SIG-M5 (cell line): ENCODE measurements around the gene TNFRSF13B.
"Not testable (repeated sequence)": the region's sequence is repeated elsewhere in the genome, so short reads cannot be mapped to it uniquely, and the experiment has no call there.

Source experiments
- DNase-seq: peaks from one replicate; lab custom pipeline; 2025; lab: John Stamatoyannopoulos, UW

Gene TNFRSF13B

DNA sequence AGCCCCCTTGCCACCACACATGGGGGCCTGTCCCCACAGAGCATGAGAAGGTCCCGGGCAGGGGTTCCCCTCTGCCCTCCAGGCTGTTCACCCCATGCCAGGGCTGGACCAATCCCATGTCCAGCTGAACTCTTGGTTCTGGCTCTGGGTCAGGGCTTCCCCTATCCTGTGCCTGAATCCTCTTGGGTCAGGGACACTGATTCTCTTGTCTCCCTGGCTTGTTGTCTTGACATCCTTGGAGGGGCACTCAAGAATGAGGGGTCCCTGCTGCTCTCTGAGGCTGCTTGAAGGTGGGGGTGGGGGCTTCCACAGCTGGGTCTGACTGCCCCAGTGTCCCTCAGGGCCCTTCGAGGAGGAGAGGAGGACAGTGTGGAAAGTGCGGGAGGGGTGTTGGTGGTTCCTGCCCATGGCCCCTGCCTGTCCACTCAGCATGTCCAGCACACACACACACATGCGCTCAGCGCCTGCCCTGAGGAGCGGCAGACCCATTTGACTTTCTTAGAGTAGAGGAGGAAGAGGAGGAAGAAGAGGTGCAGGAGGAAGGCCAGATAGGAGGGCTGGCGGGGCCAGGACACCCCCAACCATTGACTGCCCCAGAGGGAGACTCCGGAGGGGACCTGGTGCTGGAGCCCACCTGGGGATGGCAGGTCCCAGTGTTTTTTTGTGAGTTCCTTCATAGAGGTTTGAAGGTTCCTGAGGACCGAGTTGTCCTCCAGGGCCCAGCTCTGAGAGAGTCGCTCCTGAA, 47.0 kb downstream of the TNFRSF13B start:
- DNase-seq: no peak

DNA sequence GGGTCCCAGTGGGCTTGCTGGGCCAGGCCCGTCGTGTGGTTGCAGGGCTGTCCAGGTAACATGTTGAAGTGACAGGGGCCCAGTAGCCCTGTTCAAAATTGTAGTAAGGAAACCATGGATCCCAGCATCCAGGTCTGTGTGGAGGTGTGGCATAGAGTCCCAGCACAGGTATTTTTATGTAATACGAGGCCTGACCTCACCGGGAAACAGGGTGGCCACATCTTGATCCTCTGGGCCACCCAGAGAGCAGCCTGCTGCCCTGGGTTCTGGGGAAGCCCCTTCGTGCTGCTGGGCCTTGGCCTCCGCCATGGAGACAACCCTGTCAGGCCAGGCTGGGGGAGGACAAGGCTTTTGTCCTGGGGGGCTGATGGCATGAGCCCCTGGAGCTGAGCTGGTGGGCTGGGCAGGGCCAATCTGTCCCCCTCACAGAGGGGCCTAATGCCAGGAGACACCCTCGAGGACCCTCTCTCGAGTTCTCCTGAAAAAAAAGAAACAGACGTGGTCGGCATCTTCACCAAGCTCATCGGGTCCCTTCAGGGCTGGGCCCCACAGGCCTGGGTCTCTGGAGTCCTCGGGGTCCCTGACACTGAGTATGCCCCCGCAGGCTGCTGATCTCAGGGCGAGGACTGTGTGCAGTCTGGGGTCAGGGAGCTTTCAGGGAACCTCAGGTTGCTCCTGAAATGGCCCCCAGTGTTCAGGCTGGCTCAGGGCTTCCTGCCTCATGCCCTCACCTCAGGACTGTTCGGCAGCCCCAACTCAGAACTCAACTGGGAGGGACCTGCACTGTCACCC, 47.8 kb downstream of the TNFRSF13B start:
- DNase-seq: no peak

DNA sequence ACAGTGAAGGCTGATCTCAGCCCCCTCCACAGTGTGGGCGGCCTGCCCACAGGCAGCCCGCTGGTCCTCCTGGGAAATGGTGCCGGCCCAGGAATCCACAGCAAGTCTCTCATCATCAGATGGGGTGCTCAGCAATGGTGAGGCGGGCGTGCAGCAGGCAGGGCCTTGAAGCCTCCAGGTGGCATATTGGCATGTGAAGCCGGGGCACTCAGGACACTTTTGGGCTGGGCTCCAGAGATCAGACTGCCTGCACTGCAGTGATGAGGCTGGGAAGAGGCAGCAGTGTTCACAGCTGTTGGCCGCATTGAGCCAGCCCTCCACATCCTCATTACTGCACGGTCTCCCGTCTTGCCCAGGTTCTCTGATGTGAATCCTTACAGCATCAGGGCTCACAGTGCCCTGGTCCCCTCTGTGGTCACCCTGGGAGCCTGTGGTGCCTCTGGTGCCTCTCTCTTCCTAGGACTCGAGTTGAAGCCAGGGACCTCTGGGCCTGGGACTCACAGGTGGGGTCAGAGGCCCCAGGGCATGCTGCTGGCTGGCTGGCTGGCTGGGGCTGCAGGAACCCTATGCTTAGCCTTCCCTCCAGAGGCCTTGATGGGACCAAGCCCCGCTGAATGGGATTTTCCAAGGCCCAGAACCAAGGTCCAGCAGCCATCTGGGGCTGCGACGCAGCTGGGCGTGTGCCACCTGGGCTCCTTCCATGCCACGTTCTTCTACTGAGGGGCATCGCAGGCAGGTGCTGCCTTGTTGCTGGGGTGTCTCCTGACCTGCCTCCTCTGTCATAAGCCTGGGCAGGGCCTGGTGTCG, 48.6 kb downstream of the TNFRSF13B start:
- no peak for DNase-seq

DNA sequence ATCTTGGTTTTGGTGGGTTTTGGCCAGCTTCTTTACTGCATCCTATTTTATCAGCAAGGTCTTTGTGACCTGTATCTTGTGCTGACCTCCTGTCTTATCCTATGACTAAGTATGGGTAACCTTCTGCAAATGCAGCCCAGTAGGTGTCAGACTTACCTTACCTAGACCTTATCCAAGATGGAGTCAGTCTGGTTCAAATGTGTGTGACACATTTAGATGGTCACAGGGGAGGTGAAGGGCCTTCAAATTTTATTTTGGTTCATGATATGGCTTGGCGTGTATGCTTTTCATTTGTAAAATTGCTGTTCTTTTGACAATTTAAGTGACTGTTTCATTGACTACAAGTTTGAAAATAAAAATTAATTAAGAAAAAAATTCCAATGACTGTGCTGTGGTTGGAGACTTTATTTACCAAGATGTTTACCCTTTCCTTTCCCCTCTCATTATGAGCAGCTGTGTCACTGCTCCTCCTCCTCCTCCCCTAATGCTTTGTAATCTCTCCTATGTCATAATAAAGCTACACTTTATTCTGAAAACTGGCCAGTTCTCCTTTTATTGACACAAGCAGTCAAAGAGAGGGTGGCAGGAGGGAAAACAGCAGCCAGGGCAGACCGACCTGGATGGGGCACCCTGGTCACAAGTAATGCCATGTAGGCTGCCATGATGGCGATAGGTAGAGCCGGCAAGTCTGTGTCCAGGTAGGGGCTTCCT, 49.4 kb downstream of the TNFRSF13B start:
- DNase-seq: no peak

DNA sequence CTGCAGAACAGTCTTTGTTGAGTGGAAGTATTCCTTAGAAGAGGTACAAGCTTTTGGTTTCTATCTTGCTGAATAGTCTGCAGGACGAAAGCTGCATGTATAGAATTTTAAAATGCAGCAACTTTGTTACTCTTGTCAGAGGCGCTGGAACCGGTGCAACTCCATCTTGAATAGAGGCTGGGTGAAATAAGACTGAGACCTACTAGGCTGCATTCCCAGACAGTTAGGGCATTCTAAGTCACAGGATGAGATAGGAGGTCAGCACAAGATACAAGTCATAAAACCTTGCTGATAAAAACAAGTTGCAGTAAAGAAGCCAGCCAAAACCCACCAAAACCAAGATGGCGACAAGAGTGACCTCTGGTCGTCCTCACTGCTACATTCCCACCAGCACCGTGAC, 50.5 kb downstream of the TNFRSF13B start:
- DNase-seq: not testable (repeated sequence)

DNA sequence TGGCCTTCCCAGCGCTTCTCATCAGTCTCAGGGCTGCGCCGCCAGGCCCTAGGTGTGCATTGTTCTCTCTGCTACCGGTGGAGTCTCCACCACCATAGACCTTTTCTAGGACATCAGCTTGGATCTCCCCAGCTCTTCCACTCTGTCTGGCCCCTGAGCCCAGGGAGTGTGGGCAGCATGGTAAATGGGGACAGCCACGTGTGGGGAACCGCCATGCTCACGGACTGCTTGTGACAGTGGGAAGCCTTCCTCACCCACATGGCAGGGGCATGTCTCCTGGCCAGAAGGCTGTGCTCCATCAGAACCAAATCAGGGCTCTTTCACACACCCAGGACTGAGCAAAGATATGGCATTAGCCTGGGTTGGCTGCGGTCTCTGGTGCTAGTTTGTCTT, 51.3 kb downstream of the TNFRSF13B start:
- DNase-seq: no peak

DNA sequence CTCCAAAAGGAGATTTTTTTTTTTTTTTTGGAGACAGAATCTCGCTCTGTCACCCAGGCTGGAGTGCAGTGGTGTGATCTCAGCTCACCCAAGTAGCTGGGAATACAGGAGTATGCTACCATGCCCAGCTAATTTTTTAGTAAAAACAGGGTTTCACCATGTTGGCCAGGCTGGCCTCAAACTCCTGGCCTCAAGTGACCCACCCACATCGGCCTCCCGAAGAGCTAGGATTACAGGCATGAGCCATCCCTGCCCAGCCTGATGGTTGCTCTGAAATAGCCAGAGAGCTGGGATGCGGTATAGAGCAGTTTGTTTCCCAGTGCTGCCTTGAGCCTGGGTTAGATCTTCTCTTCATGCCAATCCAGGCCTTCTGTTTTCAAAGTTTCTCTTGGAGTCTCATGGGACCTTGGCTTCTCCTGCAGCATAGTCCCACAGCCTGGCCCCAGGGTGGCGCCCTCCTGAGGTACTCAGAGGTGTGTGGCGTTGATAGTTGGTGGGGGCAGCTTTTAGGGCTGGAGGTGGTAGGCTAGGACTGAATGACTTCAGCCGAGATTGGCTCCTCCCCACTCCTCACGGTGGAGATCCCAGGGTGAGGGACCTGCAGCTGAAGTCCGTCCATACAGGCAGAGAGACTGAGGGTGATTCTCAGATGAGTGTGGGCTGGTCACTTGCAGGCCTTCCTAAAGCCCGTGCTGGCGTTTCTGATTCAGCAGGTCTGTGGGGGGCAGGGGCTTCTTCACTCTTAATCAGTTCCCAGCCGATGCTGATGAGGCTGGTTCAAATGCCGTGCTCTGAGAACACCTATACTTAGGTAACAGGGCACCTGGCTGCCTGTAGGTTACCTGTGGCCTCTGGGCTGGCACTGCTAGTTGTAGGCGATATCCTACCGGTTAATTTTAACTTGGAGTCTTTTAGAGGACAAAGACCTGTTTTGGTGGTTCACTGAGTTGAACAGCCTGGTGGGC, 52.0 kb downstream of the TNFRSF13B start:
- DNase-seq: no peak

DNA sequence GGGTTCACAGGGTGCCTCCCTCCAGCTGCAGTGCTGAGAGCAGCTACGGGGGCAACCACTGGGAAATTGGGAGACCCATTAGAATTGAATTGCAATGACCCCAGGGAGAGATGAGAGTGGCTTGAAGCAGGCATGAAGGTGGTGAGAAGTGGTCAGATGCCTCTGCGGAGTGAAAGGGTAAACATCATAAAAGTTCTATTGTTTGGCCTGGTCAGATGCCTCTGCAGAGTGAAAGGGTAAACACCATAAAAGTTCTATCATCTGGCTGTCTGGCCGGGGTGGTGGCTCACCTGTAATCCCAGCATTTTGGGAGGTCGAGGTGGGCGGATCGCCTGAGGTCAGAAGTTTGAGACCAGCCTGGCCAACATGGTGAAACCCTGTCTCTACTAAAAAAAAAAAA, 53.5 kb downstream of the TNFRSF13B start:
- no peak for DNase-seq

DNA sequence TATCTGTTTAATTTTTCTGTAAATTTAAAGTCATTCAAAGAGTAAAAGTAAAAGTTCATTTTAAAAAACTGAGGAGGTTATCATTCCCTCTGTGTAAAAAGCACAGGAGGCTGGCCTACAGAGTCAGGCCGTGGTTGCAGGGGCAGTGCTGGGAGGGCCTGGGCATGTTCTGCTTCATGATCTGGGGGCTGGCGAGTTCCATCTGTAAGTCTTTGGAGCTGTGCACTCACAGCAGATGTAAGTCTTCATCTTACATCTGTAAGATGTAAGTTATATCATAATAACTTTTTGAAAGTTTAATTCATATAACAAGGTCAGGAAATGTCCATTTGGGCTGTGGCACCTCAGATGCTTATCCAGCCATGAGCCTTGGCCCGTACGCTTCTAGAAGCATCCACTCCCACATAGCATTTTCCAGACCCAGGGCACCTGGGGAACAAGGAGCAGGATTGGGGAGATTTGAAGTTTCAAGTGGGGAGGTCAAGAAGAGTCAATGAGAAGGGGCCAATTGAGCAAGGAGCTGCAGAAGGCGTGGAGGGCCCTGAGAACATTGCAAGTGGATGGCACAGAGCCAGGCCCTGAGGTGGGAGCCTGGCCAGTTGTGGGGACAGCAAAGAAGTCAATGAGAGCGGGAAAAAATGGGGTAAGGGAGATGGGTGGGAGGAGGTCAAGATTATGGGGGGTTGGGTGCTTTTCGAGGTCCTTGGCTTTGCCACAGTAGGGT, 54.1 kb downstream of the TNFRSF13B start:
- DNase-seq: no peak

DNA sequence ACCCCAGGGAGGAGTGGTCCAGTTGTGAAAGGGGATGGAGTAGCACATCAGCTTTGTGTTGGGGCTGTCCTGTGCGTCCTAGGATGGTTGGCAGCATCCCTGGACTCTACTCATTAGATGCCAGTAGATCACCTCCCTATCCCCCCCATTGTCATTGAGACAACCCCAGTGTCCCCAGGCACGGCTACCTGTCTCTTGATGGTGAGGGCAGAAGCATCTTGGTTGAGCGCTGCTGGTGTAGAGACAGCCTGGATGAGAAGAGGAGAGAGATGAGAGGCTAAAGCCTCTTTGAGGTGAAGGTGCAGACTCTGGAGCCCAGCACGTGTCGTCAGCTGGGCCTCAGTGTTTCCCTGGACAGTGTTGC, 55.4 kb downstream of the TNFRSF13B start:
- DNase-seq: no peak

DNA sequence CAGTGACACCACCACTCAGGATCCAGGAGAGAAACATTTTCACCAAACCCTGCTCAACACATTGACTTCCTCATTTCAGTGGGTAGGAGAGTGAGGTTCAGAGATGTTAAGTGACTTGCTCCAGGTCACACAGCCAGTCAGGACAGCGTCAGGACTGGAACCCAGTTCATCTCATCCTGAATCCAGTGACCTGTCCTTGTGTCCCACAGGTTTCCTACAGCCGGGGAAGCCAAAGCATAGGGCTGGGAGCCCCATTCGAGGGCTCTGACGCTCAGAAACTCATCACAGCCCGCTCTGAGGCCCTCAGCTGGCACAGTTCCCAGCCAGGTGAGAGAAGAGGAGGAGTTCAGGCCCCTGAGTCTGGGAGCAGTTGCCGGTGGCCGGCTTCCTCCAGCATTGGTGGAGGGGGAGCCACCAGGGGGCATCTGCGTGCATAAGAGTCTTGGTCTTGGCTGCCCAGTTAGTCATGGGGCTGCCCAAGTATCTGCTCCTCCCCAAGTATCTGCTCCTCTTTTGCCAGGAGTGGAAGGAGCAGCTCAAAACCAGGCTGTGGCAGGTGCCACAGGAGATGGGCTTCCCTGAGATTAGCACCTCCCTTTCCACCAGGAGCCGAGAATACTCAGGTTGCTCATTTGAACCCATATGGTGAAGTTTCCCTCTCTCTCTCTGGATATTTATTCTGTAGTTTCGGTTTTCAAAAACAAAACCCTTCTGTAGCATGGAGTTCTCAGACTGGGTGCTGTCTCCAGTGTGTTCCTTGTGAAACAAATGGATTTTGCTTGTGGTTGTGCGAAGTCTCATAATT, 56.0 kb downstream of the TNFRSF13B start:
- no peak for DNase-seq

DNA sequence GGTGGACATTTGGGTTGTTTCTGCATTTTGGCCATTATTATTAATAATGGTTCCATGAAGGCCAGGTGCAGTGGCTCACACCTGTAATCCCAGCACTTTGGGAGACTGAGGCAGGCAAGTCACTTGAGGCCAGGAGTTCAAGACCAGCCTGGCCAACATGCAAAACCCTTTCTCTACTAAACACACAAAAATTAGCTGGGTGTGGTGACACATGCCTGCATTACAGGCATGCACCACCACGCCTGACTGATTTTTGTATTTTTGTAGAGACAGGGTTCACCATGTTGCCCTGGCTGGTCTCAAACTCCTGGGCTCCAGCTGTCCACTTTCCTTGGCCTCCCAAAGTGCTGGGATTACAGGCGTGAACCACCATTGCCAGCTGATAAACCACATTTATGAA, 58.5 kb downstream of the TNFRSF13B start:
- no peak for DNase-seq

DNA sequence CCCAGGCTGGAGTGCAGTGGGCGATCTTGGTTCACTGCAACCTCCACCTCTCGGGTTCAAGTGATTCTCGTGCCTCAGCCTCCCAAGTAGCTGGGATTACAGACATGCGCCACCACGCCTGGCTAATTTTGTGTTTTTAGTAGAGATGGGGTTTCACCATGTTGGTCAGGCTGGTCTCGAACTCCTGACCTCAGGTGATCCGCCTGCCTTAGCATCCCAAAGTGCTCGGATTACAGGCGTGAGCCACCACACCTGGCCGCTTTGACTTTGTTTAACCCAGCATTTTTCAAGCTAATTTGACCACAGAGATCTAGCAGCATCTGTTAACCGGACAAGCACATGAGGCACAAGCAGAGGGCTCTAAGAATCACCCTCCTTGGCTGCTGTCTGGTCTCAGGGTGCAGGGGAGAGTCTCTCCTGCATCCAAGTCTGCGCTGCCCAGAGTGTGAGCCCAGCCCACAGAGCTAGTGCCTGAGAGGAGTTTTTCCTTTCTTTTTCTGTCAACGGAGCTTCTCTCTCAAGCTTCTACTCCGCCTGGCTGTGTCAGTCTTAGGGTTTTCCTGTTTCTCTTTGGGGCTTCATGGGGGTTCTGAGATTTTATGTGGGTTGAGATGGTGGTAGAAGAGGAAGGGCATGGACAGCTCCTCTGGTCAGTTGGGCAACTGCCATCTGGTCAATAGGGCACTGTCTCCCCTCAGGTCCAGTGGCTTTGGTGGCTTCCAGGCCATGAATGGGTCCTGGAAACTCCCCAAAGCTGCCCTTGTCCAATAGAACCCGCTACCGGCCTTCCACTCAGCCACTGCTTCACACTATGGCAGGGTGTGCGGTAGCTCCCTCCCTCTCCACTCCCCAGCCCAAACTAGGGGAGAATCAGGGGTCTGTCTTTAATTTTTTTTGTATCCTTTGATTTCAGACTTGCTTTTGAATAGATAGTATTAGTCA, 59.6 kb downstream of the TNFRSF13B start:
- no peak for DNase-seq

DNA sequence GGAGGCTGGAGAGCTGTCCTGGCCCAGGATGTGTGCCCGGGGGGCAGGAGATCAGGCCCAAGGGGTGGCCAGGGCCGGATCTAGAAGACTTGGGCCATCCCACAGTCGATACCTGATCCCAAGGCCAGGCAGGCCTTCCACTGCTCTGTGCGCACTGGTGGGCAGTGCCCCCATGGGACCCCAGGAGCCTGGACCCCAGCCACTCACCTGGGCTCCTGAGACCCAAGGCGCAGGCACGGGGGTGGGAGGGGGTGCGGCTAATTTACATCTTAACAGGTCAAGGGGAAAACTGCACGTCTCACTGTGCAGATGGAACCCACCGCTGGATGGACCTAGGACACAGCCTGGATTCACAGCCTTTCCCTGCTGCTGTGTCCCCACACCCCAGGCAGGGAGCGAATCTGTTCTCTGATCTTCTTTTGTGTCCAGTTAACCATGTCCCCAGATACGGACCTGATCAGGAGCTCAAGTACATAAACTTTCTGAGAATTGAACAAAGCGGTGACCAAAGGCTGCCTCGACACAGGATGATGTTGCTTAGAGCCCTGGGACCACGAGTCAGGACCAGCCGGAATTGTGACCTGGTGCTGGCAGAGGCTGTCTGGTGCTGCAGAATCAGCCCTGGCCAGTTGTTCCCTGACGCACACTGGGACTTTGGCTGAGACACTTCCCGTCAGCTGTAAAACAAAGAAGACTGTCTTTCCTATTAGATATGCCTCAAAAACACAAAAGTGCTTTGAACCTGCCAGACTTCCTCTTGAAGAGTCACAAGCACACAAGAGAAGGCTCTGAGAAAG, 60.6 kb downstream of the TNFRSF13B start:
- DNase-seq: no peak

DNA sequence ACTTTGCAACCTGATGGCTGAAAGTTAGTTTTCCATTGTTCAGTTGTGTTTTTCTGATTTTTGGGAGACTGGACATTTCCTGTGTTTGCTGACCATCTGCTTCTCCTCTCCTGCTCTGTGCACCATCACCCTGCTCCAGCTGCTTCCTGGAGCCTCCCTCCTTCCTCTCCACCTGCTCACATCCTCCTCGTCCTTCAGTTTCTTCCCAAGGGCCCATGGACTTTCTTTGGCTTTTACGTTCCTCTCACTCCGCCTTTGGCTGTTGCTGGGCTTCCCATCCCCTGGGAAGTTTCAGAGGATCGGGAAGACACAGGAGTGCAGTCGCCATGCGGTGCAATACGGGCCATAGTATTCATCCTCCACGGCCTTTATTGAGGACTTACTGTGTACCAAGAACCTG, 61.6 kb downstream of the TNFRSF13B start:
- DNase-seq: no peak

DNA sequence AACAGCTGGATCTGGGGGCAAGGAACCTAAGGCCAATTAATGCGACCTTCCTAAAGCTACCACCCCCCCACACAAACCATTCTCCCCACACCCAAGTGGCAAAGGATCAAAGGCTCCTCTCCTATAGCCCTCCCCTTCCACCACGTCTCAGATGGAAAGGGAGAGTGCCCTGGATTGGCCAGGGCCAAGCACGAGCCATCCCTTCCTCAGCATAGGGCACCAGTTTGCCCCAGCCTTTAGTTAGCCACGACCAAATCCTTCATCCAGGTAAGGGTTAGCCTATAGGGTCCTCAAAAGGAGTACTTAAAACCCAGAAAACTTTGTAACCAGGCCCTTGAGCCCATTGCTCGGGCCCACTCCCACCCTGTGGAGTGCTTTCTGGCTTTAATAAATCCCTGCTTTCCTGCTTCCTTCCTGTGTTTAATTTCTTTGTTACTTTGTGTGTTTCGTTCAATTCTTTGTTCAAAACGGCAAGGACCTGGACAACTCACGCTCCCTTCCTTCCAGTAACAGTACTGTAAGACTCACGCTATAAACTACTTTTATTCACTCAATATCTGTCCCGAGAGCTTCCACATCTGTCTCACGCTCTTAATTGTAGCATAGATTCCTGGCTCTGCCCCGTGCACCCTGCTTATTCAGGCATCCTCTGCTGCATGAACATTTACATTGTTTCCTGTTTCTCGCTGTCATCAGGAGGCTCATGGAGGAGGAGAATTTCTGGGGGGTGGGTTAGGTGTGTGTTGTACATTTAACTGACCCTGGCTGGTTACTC, 62.3 kb downstream of the TNFRSF13B start:
- no peak for DNase-seq

DNA sequence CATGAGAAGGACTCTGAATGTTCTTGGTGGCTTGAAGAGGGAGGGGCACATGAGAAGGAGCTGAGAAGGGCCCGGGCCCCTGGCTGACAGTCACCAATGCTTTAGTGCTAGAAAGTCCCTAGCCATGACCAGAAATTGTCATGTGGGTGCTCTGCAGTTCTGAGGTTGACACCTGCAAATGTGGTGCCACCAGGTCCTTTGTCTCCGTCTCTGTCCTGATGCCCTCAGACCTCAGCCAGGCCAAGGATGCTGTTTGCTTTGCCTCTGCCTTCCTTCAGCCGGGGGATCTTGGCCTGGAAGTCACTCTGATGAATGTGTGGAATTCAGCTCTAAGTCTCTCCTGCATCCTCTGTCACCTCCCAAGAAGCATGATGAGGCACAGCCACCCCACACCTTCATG, 63.6 kb downstream of the TNFRSF13B start:
- no peak for DNase-seq
